OCI-LY1 (cell line): Measurements from ENCODE around the gene ACHE.

ENCODE experiments used
- EZH2 ChIP-seq: fragments of 200-600 bp; sonication (generic), shearing (Covaris generic); IDR thresholded peaks from 2 replicates; pipeline ENCODE4 v1.8.0; 2017; ENCODE audit warnings: borderline replicate concordance, mixed run types, mild to moderate bottlenecking, antibody characterized with exemption, low read length, moderate library complexity, mixed read lengths
- TF ChIP-seq, protein P1 (sequence below): fragments of 200-600 bp; sonication (generic), shearing (Covaris generic); IDR thresholded peaks from 2 replicates; pipeline ENCODE4 v1.5.1; 2017; ENCODE audit warnings: mild to moderate bottlenecking, antibody characterized with exemption, low read length, moderate library complexity, mixed read lengths

DNA sequence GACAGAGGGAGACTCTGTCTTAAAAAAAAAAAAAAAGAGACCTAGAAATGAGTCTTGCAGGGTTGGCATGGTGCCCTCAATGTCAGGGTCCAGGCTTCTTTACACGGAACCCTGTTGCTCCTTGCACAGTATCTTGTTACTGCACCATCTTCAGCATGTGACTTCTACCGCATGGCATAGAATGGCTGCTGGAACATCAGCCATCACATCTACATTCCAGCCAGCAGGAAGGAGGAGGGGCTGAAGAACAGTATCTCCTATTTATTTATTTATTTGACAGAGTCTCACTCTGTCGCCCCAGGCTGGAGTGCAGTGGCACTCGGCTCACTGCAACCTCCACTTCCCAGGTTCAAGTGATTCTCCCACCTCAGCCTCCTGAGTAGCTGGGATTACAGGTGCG is 3.7 kb upstream of the ACHE start:
- TF ChIP-seq, protein P1, sequence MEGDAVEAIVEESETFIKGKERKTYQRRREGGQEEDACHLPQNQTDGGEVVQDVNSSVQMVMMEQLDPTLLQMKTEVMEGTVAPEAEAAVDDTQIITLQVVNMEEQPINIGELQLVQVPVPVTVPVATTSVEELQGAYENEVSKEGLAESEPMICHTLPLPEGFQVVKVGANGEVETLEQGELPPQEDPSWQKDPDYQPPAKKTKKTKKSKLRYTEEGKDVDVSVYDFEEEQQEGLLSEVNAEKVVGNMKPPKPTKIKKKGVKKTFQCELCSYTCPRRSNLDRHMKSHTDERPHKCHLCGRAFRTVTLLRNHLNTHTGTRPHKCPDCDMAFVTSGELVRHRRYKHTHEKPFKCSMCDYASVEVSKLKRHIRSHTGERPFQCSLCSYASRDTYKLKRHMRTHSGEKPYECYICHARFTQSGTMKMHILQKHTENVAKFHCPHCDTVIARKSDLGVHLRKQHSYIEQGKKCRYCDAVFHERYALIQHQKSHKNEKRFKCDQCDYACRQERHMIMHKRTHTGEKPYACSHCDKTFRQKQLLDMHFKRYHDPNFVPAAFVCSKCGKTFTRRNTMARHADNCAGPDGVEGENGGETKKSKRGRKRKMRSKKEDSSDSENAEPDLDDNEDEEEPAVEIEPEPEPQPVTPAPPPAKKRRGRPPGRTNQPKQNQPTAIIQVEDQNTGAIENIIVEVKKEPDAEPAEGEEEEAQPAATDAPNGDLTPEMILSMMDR: no peak
- no peak for TF ChIP-seq EZH2
